IMR-90 (cell line): Measurements from ENCODE around the gene CMC2. TPM values are rescaled to one million over a fixed set of nuclear protein-coding genes. Genes with fewer than 3 reads are reported as not detected.

Experiments
- ATAC-seq: fragments of 200-7000 bp; cut with Tn5 transposase; 2 replicates; pipeline ENCODE4 v1.9.1; 2020; ENCODE audit warnings: low read depth, mild to moderate bottlenecking, moderate library complexity
- BruUV-seq: library from RNA; stranded (reverse); fragments of 400-500 nt; replicated peaks from 2 replicates; lab custom pipeline; 2021; lab: Mats Ljungman, UMichigan
- CTCF ChIA-PET: fragments of 300-600 bp; formaldehyde crosslinking; extraction: SDS; loops from one replicate; lab custom pipeline; 2021; ENCODE audit warnings: antibody characterized with exemption; lab: Yijun Ruan, JAX
- POLR2A ChIA-PET: fragments of 300-600 bp; sonication (Branson Sonifier 250); formaldehyde crosslinking; loops from one replicate; lab custom pipeline; 2022; ENCODE audit warnings: antibody characterized with exemption; ENCODE audit not compliant: unreplicated experiment; lab: Charles Lee
- DNase-seq: peaks from one replicate; pipeline ENCODE4 v3.0.0; 2013
- H2AFZ ChIP-seq: replicated peaks from 2 replicates; pipeline ENCODE3; 2013; ENCODE audit warnings: low read length, mild to moderate bottlenecking; ENCODE audit not compliant: poor library complexity
- H2AK5ac ChIP-seq: 2 replicates; pipeline ENCODE4 v1.6.1; 2013; ENCODE audit warnings: low read depth, low read length, inconsistent platforms
- H2AK9ac ChIP-seq: replicated peaks from 2 replicates; pipeline ENCODE3; 2013; ENCODE audit warnings: mild to moderate bottlenecking, low read depth, low read length, moderate library complexity; ENCODE audit not compliant: poor library complexity
- H2BK120ac ChIP-seq: 2 replicates; pipeline ENCODE4 v1.6.1; 2013; ENCODE audit warnings: low read depth, low read length, inconsistent platforms
- H2BK15ac ChIP-seq: 3 replicates; pipeline ENCODE4 v1.6.1; 2013; ENCODE audit warnings: low read depth, low read length, inconsistent platforms
- H2BK20ac ChIP-seq: 2 replicates; pipeline ENCODE4 v1.6.1; 2013; ENCODE audit warnings: low read depth, mild to moderate bottlenecking, inconsistent platforms, low read length, moderate library complexity
- H2BK5ac ChIP-seq: 2 replicates; pipeline ENCODE4 v1.6.1; 2013; ENCODE audit warnings: mild to moderate bottlenecking, low read depth, low read length, inconsistent platforms; ENCODE audit not compliant: poor library complexity, severe bottlenecking
- H3K14ac ChIP-seq: replicated peaks from 2 replicates; pipeline ENCODE4 v1.6.1; 2013; ENCODE audit warnings: low read depth, low read length, inconsistent platforms
- H3K18ac ChIP-seq: 2 replicates; pipeline ENCODE4 v1.6.1; 2013; ENCODE audit warnings: low read depth, low read length, control low read depth
- H3K23ac ChIP-seq: 2 replicates; pipeline ENCODE4 v1.6.1; 2013; ENCODE audit warnings: low read depth, low read length, inconsistent platforms
- H3K27ac ChIP-seq: 2 replicates; pipeline ENCODE4 v1.5.1; 2013; ENCODE audit warnings: mild to moderate bottlenecking, control low read depth, low read length; ENCODE audit not compliant: insufficient read depth
- H3K27me3 ChIP-seq: 2 replicates; pipeline ENCODE4 v1.6.1; 2013; ENCODE audit warnings: low read length; ENCODE audit not compliant: control insufficient read depth, insufficient read depth
- H3K36me3 ChIP-seq: 2 replicates; pipeline ENCODE4 v1.6.1; 2013; ENCODE audit warnings: low read length, mixed read lengths; ENCODE audit not compliant: control insufficient read depth, insufficient read depth
- H3K4ac ChIP-seq: 2 replicates; pipeline ENCODE4 v1.6.1; 2013; ENCODE audit warnings: low read depth, low read length, inconsistent platforms
- H3K4me1 ChIP-seq: 2 replicates; pipeline ENCODE4 v1.6.1; 2013; ENCODE audit warnings: low read length, mixed read lengths; ENCODE audit not compliant: control insufficient read depth, insufficient read depth
- H3K4me2 ChIP-seq: 2 replicates; pipeline ENCODE4 v1.6.1; 2013; ENCODE audit warnings: low read depth, mild to moderate bottlenecking, control low read depth, low read length, moderate library complexity
- H3K4me3 ChIP-seq: 2 replicates; pipeline ENCODE4 v1.5.1; 2013; ENCODE audit warnings: low read depth, mild to moderate bottlenecking, control low read depth, low read length, moderate library complexity; ENCODE audit not compliant: insufficient read depth
- H3K56ac ChIP-seq: 2 replicates; pipeline ENCODE4 v1.6.1; 2013; ENCODE audit warnings: low read length, inconsistent platforms; ENCODE audit not compliant: insufficient read depth; ENCODE audit errors: extremely low read depth
- H3K79me1 ChIP-seq, 2 experiments: 2 replicates each; pipeline ENCODE4 v1.6.1; 2013; ENCODE audit warnings: low read length in 2 of 2, inconsistent platforms in 1 of 2, low read depth in 1 of 2
- H3K9ac ChIP-seq: 2 replicates; pipeline ENCODE4 v1.6.1; 2013; ENCODE audit warnings: low read depth, low read length, control low read depth
- H3K9me1 ChIP-seq: 2 replicates; pipeline ENCODE4 v1.6.1; 2013; ENCODE audit warnings: low read length, inconsistent platforms; ENCODE audit not compliant: insufficient read depth
- H3K9me3 ChIP-seq: 2 replicates; pipeline ENCODE4 v1.6.1; 2013; ENCODE audit warnings: low read length; ENCODE audit not compliant: control insufficient read depth, insufficient read depth
- H4K20me1 ChIP-seq: 2 replicates; pipeline ENCODE4 v1.6.1; 2013; ENCODE audit warnings: low read length, inconsistent platforms; ENCODE audit not compliant: insufficient read depth
- H4K5ac ChIP-seq: 2 replicates; pipeline ENCODE4 v1.6.1; 2013; ENCODE audit warnings: mild to moderate bottlenecking, low read depth, low read length, control low read depth
- H4K8ac ChIP-seq, 2 experiments: 2 replicates each; pipeline ENCODE4 v1.6.1; 2013; ENCODE audit warnings: low read depth in 2 of 2, low read length in 2 of 2, control low read depth in 1 of 2, inconsistent platforms in 1 of 2
- H4K91ac ChIP-seq: 2 replicates; pipeline ENCODE4 v1.6.1; 2013; ENCODE audit warnings: low read depth, low read length, inconsistent platforms; ENCODE audit not compliant: insufficient read depth
- BHLHE40 ChIP-seq: fragments of 150-350 bp; IDR thresholded peaks from 2 replicates; pipeline ENCODE4 v1.6.1; 2016; ENCODE audit warnings: mild to moderate bottlenecking, low read depth, low read length
- CEBPB ChIP-seq: IDR thresholded peaks from 2 replicates; pipeline ENCODE4 v1.6.1; 2012; ENCODE audit warnings: low read depth, low read length, improper control_type of control experiment
- CHD1 ChIP-seq: IDR thresholded peaks from 2 replicates; pipeline ENCODE4 v1.6.1; 2012; ENCODE audit warnings: low read depth, low read length, improper control_type of control experiment
- FOS ChIP-seq: fragments of 150-350 bp; IDR thresholded peaks from 2 replicates; pipeline ENCODE4 v1.6.1; 2016; ENCODE audit warnings: low read depth, low read length
- MAZ ChIP-seq: IDR thresholded peaks from 2 replicates; pipeline ENCODE4 v1.6.1; 2012; ENCODE audit warnings: low read depth, mild to moderate bottlenecking, low read length, improper control_type of control experiment, moderate library complexity, borderline replicate concordance
- NFE2L2 ChIP-seq: fragments of 150-350 bp; IDR thresholded peaks from 2 replicates; pipeline ENCODE4 v1.6.1; 2016; ENCODE audit warnings: low read depth, mild to moderate bottlenecking, low read length
- USF2 ChIP-seq: fragments of 150-350 bp; IDR thresholded peaks from 2 replicates; pipeline ENCODE4 v1.6.1; 2017; ENCODE audit warnings: mild to moderate bottlenecking, antibody characterized with exemption, low read length, low read depth
- WGBS, 2 experiments: methylation state at CpG; one replicate each; pipeline versions ENCODE4 v1.1.5 to v1.1.7; 2013; ENCODE audit warnings: missing lambda C conversion rate in 2 of 2; ENCODE audit not compliant: insufficient read length in 1 of 2; ENCODE audit errors: extremely low coverage in 2 of 2; 5-methylcytosine and 5-hydroxymethylcytosine counted together
- dilution Hi-C: fragments of 300-500 bp; cut with HindIII; formaldehyde crosslinking; loops from one replicate; pipeline ENCODE4 v1.14.3; 2018; ENCODE audit warnings: low sequenced_read_pairs; ENCODE audit not compliant: unreplicated experiment
- in situ Hi-C: fragments of 300-500 bp; cut with MboI; formaldehyde crosslinking; loops from 3 replicates; pipeline ENCODE4 v1.14.3; 2019; ENCODE audit warnings: low sequenced_read_pairs, inconsistent platforms, mixed read lengths
- intact Hi-C: fragments of 100-400 bp; cut with micrococcal nuclease; formaldehyde crosslinking; loops from 2 replicates; pipeline ENCODE4 v1.10.0; 2022
- polyA plus RNA-seq, 3 experiments: library from polyadenylated mRNA; depleted of rRNA; stranded (reverse); fragments of >200 nt; gene quantifications; 2 replicates each; pipeline ENCODE4 v1.2.3, GENCODE V29; 2012; ENCODE audit warnings: low replicate concordance in 1 of 3
- total RNA-seq: library from RNA; depleted of rRNA; stranded (reverse); fragments of >200 nt; gene quantifications from 2 replicates; pipeline ENCODE4 v1.2.3, GENCODE V29; 2012

CMC2 gene
- total and polyA plus RNA-seq, 2 of the 4 experiments (the other 2 are of a cell fraction): 57.0 to 104 TPM

GRCh38 chr16:80938004-80938878 lies 68.4 kb downstream of the CMC2 start:
- H2BK15ac ChIP-seq: no peak overlapping the region
- ChIA-PET POLR2A (no interaction called here), CTCF (no interaction called here)
- H3K23ac ChIP-seq: no peak overlapping the region
- H2BK5ac ChIP-seq: no peak overlapping the region
- H3K79me1 ChIP-seq: no peaks in the 10 kb centered on the region
- no TSS peak for BruUV-seq
- H3K14ac ChIP-seq: no peak overlapping the region
- H3K9me3 ChIP-seq: no peaks in the 10 kb centered on the region
- no peak for TF ChIP-seq MAZ
- no peak for TF ChIP-seq CHD1
- peak; percentile 41; the same call in 1 of the 2 replicates for TF ChIP-seq CEBPB
- peak; percentile 41; the same call in 1 of the 2 replicates for TF ChIP-seq BHLHE40
- TF ChIP-seq NFE2L2: peak; percentile 17; the same call in 1 of the 2 replicates
- TF ChIP-seq USF2: peak; percentile 90
- peak; percentile 14; the same call in 1 of the 2 replicates for TF ChIP-seq FOS
- H3K9me1 ChIP-seq: no peaks in the 10 kb centered on the region
- DNase-seq: peak; percentile 94
- no peak overlapping the region for H4K91ac ChIP-seq
- H2BK20ac ChIP-seq: no peak overlapping the region
- H3K4me2 ChIP-seq: no peak overlapping the region
- intact Hi-C loops (no loop called here), dilution Hi-C loops (no loop called here), in situ Hi-C loops (no loop called here)
- H3K27me3 ChIP-seq: no peaks in the 10 kb centered on the region
- ATAC-seq: peak; percentile 92
- no peak overlapping the region for H3K27ac ChIP-seq
- H3K18ac ChIP-seq: no peak overlapping the region
- H4K8ac ChIP-seq: peak overlapping the region in 1 of 2 experiments; percentile 8; a peak in 1 of 4 replicates
- WGBS, 2 experiments: 89% methylated on average over 3 of the region's 15 CpGs; no CpG with 5 or more reads in 1 of the 2 experiments
- H2BK120ac ChIP-seq: peak overlapping the region; percentile 3; the same call in 1 of the 2 replicates
- H3K4me3 ChIP-seq: no peak overlapping the region
- no peaks in the 10 kb centered on the region for H3K36me3 ChIP-seq
- H3K56ac ChIP-seq: no peak overlapping the region
- H3K4me1 ChIP-seq: peaks cover 3% of the 10 kb centered on the region
- no peak overlapping the region for H3K4ac ChIP-seq
- no peak overlapping the region for H2AK5ac ChIP-seq
- no peak overlapping the region for H4K5ac ChIP-seq
- no peaks in the 10 kb centered on the region for H4K20me1 ChIP-seq
- H2AFZ ChIP-seq: peak overlapping the region; percentile 58
- no peak overlapping the region for H2AK9ac ChIP-seq
- H3K9ac ChIP-seq: no peak overlapping the region
